ENCODE measurements around the gene RBKS.

The RBKS gene

GRCh38 chr2:27911458-27912210, 21.4 kb upstream of the RBKS start:
- TF ChIP-seq, protein P1, sequence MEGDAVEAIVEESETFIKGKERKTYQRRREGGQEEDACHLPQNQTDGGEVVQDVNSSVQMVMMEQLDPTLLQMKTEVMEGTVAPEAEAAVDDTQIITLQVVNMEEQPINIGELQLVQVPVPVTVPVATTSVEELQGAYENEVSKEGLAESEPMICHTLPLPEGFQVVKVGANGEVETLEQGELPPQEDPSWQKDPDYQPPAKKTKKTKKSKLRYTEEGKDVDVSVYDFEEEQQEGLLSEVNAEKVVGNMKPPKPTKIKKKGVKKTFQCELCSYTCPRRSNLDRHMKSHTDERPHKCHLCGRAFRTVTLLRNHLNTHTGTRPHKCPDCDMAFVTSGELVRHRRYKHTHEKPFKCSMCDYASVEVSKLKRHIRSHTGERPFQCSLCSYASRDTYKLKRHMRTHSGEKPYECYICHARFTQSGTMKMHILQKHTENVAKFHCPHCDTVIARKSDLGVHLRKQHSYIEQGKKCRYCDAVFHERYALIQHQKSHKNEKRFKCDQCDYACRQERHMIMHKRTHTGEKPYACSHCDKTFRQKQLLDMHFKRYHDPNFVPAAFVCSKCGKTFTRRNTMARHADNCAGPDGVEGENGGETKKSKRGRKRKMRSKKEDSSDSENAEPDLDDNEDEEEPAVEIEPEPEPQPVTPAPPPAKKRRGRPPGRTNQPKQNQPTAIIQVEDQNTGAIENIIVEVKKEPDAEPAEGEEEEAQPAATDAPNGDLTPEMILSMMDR (IDR thresholded peaks at IDR 0.05; ENCODE audit: insufficient read depth, low read length, missing control alignments), result no peak
- ChIA-PET POLR2A (no interaction called here), CTCF (no interaction called here)
- no peak for DNase-seq (ENCODE audit: low read depth, low spot score)
- no peak overlapping the region for H3K4me3 ChIP-seq (ENCODE audit: low read depth, low read length)

DNA sequence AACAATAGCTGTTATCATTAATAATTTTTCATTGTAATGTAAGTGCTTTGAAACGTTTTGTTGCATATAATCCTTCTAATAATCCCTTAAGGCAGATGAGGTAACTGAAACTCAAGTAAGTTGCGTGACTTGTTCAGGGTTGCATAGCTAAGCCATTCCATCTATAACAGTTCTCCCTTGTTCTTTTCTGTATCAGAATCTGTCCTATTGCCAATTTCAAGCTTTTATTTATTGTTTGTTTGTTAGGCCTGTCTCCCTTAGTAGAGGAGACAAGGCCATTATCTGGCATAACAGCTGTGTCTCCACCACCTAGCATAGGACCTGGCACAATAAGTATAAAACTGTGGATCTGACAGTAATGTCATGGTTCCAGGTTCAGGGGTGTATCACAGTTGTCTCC, 19.7 kb upstream of the RBKS start:
- DNase-seq (ENCODE audit: low read depth, low spot score), result no peak
- TF ChIP-seq, protein P1 (IDR thresholded peaks at IDR 0.05; ENCODE audit: insufficient read depth, low read length, missing control alignments), result no peak
- POLR2A ChIA-PET, result no interaction called here
- no peak overlapping the region for H3K4me3 ChIP-seq (ENCODE audit: low read depth, low read length)
- CTCF ChIA-PET, result interaction anchor here (1.2 kb wide), 1 partner anchor 10 kb away, joined by 4 read pairs; no protein-coding TSS in a partner anchor

DNA sequence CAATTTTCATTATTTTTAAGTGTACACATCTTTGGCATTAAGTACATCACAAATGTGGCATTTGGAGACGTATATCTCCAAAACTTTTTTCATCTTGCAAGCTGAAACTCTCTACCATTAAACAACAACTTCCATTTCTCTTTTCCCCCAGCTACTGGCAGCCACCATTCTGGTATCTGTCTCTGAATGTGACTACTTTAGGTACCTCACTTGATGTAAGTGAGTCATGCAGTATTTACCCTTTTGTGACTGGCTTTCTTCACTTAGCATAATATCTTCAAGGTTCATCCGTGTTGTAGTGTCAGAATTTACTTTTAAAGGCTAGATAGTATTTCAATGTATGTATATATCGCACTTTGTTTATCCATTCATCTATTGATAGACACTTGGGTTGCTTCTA, 17.4 kb upstream of the RBKS start:
- ChIA-PET POLR2A (no interaction called here), CTCF (no interaction called here)
- H3K4me3 ChIP-seq (ENCODE audit: low read depth, low read length), result no peak overlapping the region
- TF ChIP-seq, protein P1 (IDR thresholded peaks at IDR 0.05; ENCODE audit: insufficient read depth, low read length, missing control alignments), result no peak
- no peak for DNase-seq (ENCODE audit: low read depth, low spot score)

DNA sequence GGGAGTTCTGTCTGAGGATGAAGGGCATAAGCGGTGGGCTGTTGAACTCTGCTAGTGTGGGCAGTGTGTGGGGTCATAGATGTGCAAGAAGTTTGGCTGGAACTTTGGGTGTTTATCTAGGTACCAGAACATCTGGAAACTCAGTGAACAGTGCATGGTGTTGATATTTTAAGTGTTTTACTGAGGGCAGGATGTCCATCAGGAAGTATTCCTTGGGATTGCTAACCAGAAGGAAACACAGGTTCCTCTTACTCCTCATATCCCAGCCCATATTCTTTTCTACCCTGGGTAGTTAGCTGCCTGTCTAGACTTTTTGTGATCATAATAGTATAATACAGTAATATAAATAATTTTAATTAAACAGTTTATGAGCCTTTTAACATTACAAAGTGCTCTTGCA, 15.9 kb upstream of the RBKS start:
- POLR2A ChIA-PET, result no interaction called here
- no peak overlapping the region for H3K4me3 ChIP-seq (ENCODE audit: low read depth, low read length)
- no peak for DNase-seq (ENCODE audit: low read depth, low spot score)
- TF ChIP-seq, protein P1 (IDR thresholded peaks at IDR 0.05; ENCODE audit: insufficient read depth, low read length, missing control alignments), result no peak
- CTCF ChIA-PET, result no interaction called here

- POLR2A ChIA-PET, result interaction anchor here (0.6 kb wide), 1 partner anchor 492 kb away, joined by 4 read pairs; no protein-coding TSS in a partner anchor
- CTCF ChIA-PET, result no interaction called here
- no peak overlapping the region for H3K4me3 ChIP-seq (ENCODE audit: low read depth, low read length)
- TF ChIP-seq, protein P1 (IDR thresholded peaks at IDR 0.05; ENCODE audit: insufficient read depth, low read length, missing control alignments), result no peak
- no peak for DNase-seq (ENCODE audit: low read depth, low spot score)
Measured at GRCh38 chr2:27904405-27904665, 14.1 kb upstream of the RBKS start.

- TF ChIP-seq, protein P1 (IDR thresholded peaks at IDR 0.05; ENCODE audit: insufficient read depth, low read length, missing control alignments), result no peak
- ChIA-PET CTCF (no interaction called here), POLR2A (no interaction called here)
- DNase-seq (ENCODE audit: low read depth, low spot score), result no peak
- H3K4me3 ChIP-seq (ENCODE audit: low read depth, low read length), result no peak overlapping the region
Measured at GRCh38 chr2:27903649-27904404, 13.6 kb upstream of the RBKS start.

Data from AG04449 (cell line).